Trophoblast cell (in vitro differentiated cells and primary cell): ENCODE data around the gene MBOAT1.

Experiments
- DNase-seq, 2 donors: peaks; one replicate each; pipeline ENCODE4 v3.0.0-alpha.2; 2016
- H2AFZ ChIP-seq: 2 replicates; pipeline ENCODE4 v1.6.1; 2013; ENCODE audit warnings: low read length, moderate library complexity, mild to moderate bottlenecking; ENCODE audit not compliant: insufficient read depth, poor library complexity
- H2AK5ac ChIP-seq: 2 replicates; pipeline ENCODE4 v1.6.1; 2013; ENCODE audit warnings: mild to moderate bottlenecking, low read length
- H2BK120ac ChIP-seq: 2 replicates; pipeline ENCODE4 v1.6.1; 2013; ENCODE audit warnings: low read length, mild to moderate bottlenecking, moderate library complexity; ENCODE audit not compliant: insufficient read depth, poor library complexity
- H2BK12ac ChIP-seq: 2 replicates; pipeline ENCODE4 v1.6.1; 2013; ENCODE audit warnings: mild to moderate bottlenecking, low read length, moderate library complexity
- H2BK5ac ChIP-seq: 2 replicates; pipeline ENCODE4 v1.6.1; 2013; ENCODE audit warnings: low read length, low read depth, moderate library complexity, mild to moderate bottlenecking; ENCODE audit not compliant: poor library complexity
- H3K14ac ChIP-seq: 2 replicates; pipeline ENCODE4 v1.6.1; 2013; ENCODE audit warnings: mild to moderate bottlenecking, low read length
- H3K18ac ChIP-seq: 2 replicates; pipeline ENCODE4 v1.6.1; 2013; ENCODE audit warnings: mild to moderate bottlenecking, low read length
- H3K23ac ChIP-seq: 2 replicates; pipeline ENCODE4 v1.6.1; 2013; ENCODE audit warnings: low read length
- H3K27ac ChIP-seq: 2 replicates; pipeline ENCODE4 v1.5.1; 2013; ENCODE audit warnings: low read depth, mild to moderate bottlenecking, inconsistent platforms, low read length, moderate library complexity
- H3K27me3 ChIP-seq: 2 replicates; pipeline ENCODE4 v1.6.1; 2013; ENCODE audit warnings: inconsistent platforms, mild to moderate bottlenecking, low read length, moderate library complexity; ENCODE audit not compliant: insufficient read depth
- H3K36me3 ChIP-seq, 2 experiments: 1 replicate in 1 of 2; 2 replicates in 1 of 2; pipeline ENCODE4 v1.6.1; 2013; ENCODE audit warnings: low read length in 2 of 2, mild to moderate bottlenecking in 2 of 2, moderate library complexity in 1 of 2; ENCODE audit not compliant: insufficient read depth in 2 of 2, control insufficient read depth in 1 of 2
- H3K4ac ChIP-seq: 2 replicates; pipeline ENCODE4 v1.6.1; 2013; ENCODE audit warnings: low read depth, mild to moderate bottlenecking, low read length, moderate library complexity
- H3K4me1 ChIP-seq, 2 experiments: 1 replicate in 1 of 2; 2 replicates in 1 of 2; pipeline ENCODE4 v1.6.1; 2013; ENCODE audit warnings: low read length in 2 of 2, mild to moderate bottlenecking in 2 of 2, moderate library complexity in 1 of 2; ENCODE audit not compliant: insufficient read depth in 2 of 2, control insufficient read depth in 1 of 2
- H3K4me2 ChIP-seq: 2 replicates; pipeline ENCODE4 v1.6.1; 2013; ENCODE audit warnings: inconsistent platforms, mild to moderate bottlenecking, low read length, moderate library complexity
- H3K4me3 ChIP-seq: 2 replicates; pipeline ENCODE4 v1.5.1; 2013; ENCODE audit warnings: mild to moderate bottlenecking, low read depth, low read length, inconsistent platforms
- H3K79me1 ChIP-seq: one replicate; pipeline ENCODE4 v1.6.1; 2013; ENCODE audit warnings: low read length
- H3K79me2 ChIP-seq: 2 replicates; pipeline ENCODE4 v1.6.1; 2013; ENCODE audit warnings: low read length, mild to moderate bottlenecking; ENCODE audit not compliant: control insufficient read depth, insufficient read depth, poor library complexity
- H3K9ac ChIP-seq: 2 replicates; pipeline ENCODE4 v1.6.1; 2013; ENCODE audit warnings: mild to moderate bottlenecking, low read length
- H3K9me3 ChIP-seq: 2 replicates; pipeline ENCODE4 v1.6.1; 2013; ENCODE audit warnings: low read depth, mild to moderate bottlenecking, control low read depth, inconsistent platforms, low read length; ENCODE audit not compliant: insufficient read depth
- H4K12ac ChIP-seq: 2 replicates; pipeline ENCODE4 v1.6.1; 2013; ENCODE audit warnings: low read depth, mild to moderate bottlenecking, low read length, moderate library complexity
- H4K8ac ChIP-seq: 2 replicates; pipeline ENCODE4 v1.6.1; 2013; ENCODE audit warnings: low read depth, mild to moderate bottlenecking, low read length, moderate library complexity
- H4K91ac ChIP-seq: one replicate; pipeline ENCODE4 v1.6.1; 2013; ENCODE audit warnings: low read depth, mild to moderate bottlenecking, low read length, moderate library complexity
- WGBS: extraction: QIAGEN DNeasy Blood & Tissue Kit; methylation state at CpG from one replicate; pipeline ENCODE4 v1.1.7; 2013; ENCODE audit warnings: missing lambda C conversion rate; ENCODE audit not compliant: insufficient read length, insufficient coverage; ENCODE audit errors: extremely low coverage; 5-methylcytosine and 5-hydroxymethylcytosine counted together

Gene MBOAT1

DNA sequence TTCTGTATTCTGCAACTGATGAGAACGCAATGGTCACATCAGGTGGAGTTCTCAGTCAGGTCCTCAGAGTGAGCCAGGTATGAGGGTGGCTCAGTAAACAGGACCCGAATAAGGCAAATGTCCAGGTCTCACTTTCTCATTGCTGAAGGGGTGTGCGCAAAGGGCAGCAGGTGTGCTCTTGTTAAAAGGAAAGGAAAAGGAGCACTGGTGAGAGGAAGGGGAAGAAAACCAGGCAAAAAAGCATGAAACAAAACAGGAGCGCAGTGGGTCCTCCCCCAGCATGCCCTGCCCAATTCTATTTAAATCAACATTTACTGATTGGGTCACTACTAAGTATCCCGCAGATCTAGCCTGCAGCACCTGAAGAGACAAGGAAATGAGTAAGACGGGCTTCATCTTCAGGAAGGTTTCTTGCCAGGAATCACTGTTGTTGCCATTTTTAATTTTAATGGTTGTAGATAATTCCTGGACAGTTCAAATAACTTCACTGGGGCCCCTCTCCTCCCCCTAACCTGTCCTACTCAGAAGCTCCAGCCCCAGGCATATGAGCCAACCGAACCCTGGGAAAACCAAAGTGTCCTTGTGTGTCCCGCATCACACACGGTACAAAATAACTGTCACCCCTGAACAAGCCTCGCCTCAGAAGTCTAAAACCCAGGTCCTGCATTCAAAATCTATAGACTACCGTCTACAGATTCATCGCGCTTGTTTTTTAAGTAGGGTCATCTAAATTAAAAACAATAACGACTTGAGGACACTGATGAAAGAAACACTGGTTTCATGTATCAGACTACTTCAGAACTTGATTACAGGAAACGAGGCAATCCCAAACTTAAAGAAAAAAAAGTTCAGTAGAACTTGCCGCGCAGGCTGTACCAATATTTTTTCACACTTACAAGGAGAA is 980 bp downstream of the MBOAT1 start:
- Histone ChIP-seq H2BK5ac (no peak overlapping the region), H3K18ac (no peak overlapping the region), H3K9me3 (no peaks in the 10 kb centered on the region), H3K4me3 (no peak overlapping the region), H3K4me1 (peaks cover 2% of the 10 kb centered on the region in 2 experiments), H3K14ac (no peak overlapping the region), H3K36me3 (no peaks in the 10 kb centered on the region), H3K27ac (no peak overlapping the region), H2AK5ac (no peak overlapping the region), H3K27me3 (no peaks in the 10 kb centered on the region), H4K8ac (no peak overlapping the region), H2AFZ (no peak overlapping the region), H3K4me2 (peak overlapping the region; percentile 89), H2BK120ac (no peak overlapping the region), H2BK12ac (no peak overlapping the region), H4K91ac (no peak overlapping the region), H3K79me2 (peaks cover 2% of the 10 kb centered on the region), H3K23ac (no peak overlapping the region), H3K4ac (no peak overlapping the region), H3K79me1 (peaks cover 10% of the 10 kb centered on the region), H3K9ac (no peak overlapping the region), H4K12ac (no peak overlapping the region)
- peak in 1 of 2 donors; percentile 22 for DNase-seq
- no CpG with 5 or more reads among the region's 17 CpGs for WGBS

DNA sequence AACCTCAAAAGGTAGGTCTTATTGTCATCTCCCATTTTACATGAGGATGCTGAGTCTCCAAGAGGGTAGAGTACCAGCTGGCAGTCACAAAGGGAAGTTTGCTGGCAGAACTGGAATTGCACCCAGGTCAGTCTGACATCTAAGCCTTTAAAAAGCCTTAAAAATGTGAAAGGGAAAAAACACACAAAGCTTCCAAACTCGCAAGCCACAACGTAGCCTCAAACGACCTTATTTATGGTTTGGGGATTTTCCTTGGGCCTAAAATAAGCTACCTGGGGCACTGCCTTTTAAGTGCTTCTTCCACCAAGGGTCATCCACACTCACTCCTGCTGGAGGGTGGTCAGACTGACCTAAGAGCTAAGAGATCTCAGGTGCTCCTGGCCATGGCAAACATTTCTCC is 2.1 kb downstream of the MBOAT1 start:
- Histone ChIP-seq H3K9ac (no peak overlapping the region), H2BK12ac (no peak overlapping the region), H4K91ac (no peak overlapping the region), H3K4ac (no peak overlapping the region), H3K9me3 (no peaks in the 10 kb centered on the region), H4K12ac (no peak overlapping the region), H3K27ac (no peak overlapping the region), H3K27me3 (no peaks in the 10 kb centered on the region), H3K79me1 (peaks cover 10% of the 10 kb centered on the region), H3K14ac (no peak overlapping the region), H3K18ac (no peak overlapping the region), H3K4me2 (no peak overlapping the region), H3K4me1 (peaks cover 2 to 6% of the 10 kb centered on the region in 2 experiments), H2AK5ac (no peak overlapping the region), H3K36me3 (no peaks in the 10 kb centered on the region), H4K8ac (no peak overlapping the region), H2AFZ (no peak overlapping the region), H3K4me3 (no peak overlapping the region), H3K79me2 (peaks cover 2% of the 10 kb centered on the region), H2BK120ac (no peak overlapping the region), H3K23ac (no peak overlapping the region), H2BK5ac (no peak overlapping the region)
- no peak for DNase-seq
- WGBS = no CpG with 5 or more reads among the region's 3 CpGs

DNA sequence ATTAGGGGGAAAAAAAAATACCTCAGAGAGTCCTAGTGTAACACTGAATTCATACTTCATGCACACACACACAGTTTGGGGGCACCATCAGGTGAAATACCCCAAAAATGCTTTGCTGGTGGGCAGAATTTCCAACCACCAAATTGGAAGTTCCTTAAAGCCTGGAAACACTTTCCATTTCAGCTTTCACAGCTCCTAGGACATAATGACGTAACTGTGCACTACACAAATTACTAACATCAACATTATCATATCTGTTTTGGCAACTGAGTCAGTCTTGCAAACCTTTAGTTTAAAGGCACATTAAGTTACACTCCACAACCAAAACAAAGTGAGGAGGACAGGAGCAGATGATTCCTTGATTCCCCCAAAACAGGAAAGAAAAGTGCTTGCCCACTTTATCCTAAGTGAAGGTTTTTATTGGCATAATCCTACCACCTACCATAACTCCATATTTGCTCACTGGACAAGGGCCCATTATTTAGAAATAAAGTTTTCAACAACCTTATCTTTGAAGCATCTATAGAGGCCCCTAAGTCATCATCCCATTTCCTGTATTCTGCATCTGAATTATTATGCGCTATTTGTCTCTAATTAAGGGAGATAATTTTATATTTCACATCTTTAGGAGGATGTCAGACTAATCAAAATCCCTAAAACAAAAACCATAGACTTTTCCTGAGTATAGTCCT is 3.4 kb downstream of the MBOAT1 start:
- Histone ChIP-seq H3K9ac (no peak overlapping the region), H3K4me2 (no peak overlapping the region), H3K4me1 (peaks cover 7 to 9% of the 10 kb centered on the region in 2 experiments), H4K12ac (no peak overlapping the region), H3K4me3 (no peak overlapping the region), H3K79me1 (peaks cover 14% of the 10 kb centered on the region), H2BK5ac (no peak overlapping the region), H3K36me3 (no peaks in the 10 kb centered on the region), H3K4ac (no peak overlapping the region), H4K8ac (no peak overlapping the region), H2BK12ac (no peak overlapping the region), H3K27me3 (no peaks in the 10 kb centered on the region), H3K18ac (no peak overlapping the region), H3K23ac (no peak overlapping the region), H3K79me2 (peaks cover 5% of the 10 kb centered on the region), H2AK5ac (no peak overlapping the region), H4K91ac (no peak overlapping the region), H2BK120ac (no peak overlapping the region), H3K14ac (no peak overlapping the region), H3K27ac (no peak overlapping the region), H2AFZ (no peak overlapping the region), H3K9me3 (no peaks in the 10 kb centered on the region)
- WGBS = no CpG with 5 or more reads among the region's 2 CpGs
- DNase-seq = no peak

DNA sequence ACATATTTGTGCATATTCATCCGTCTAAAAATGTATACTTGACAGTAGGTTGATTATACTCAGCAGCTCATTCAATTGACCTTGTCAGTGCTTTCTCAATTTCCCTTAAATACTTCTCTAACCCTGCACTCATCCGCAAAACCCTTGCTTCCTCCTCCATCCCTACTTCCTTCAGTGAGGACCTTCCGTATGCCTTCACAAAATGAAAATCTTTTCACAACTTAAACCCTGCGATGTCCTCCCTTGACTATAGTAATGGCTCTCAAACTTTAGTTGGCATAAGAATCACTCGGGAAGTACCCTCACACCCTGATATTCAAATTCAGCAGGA is 5.2 kb downstream of the MBOAT1 start:
- no peak overlapping the region for H3K4me3 ChIP-seq
- no peaks in the 10 kb centered on the region for H3K36me3 ChIP-seq
- WGBS = no CpG with 5 or more reads among the region's 5 CpGs
- no peak overlapping the region for H3K14ac ChIP-seq
- H4K91ac ChIP-seq = no peak overlapping the region
- no peak overlapping the region for H2BK120ac ChIP-seq
- H2AFZ ChIP-seq = no peak overlapping the region
- H3K4me2 ChIP-seq = no peak overlapping the region
- no peak overlapping the region for H3K9ac ChIP-seq
- H3K79me2 ChIP-seq = peaks cover 4% of the 10 kb centered on the region
- H3K27me3 ChIP-seq = no peaks in the 10 kb centered on the region
- peaks cover 7% of the 10 kb centered on the region for H3K79me1 ChIP-seq
- H2AK5ac ChIP-seq = no peak overlapping the region
- H3K23ac ChIP-seq = no peak overlapping the region
- H3K9me3 ChIP-seq = no peaks in the 10 kb centered on the region
- H3K4ac ChIP-seq = no peak overlapping the region
- H4K12ac ChIP-seq = no peak overlapping the region
- peaks cover 7 to 9% of the 10 kb centered on the region in 2 experiments for H3K4me1 ChIP-seq
- H3K18ac ChIP-seq = no peak overlapping the region
- H4K8ac ChIP-seq = no peak overlapping the region
- DNase-seq = no peak
- no peak overlapping the region for H2BK5ac ChIP-seq
- H3K27ac ChIP-seq = no peak overlapping the region
- no peak overlapping the region for H2BK12ac ChIP-seq
